ENCODE data around the gene SLC35E3. TPM values are rescaled to one million over a fixed set of nuclear protein-coding genes. Genes with fewer than 3 reads are reported as not detected.
A peak's percentile ranks its signal among the peaks of the same experiment; 100 is the strongest.
"Not testable (repeated sequence)": the region's sequence is repeated elsewhere in the genome, so short reads cannot be mapped to it uniquely, and the experiment has no call there.

Gene SLC35E3
- total RNA-seq, 1 donor from 2014 or later, result 16.5 TPM

DNA sequence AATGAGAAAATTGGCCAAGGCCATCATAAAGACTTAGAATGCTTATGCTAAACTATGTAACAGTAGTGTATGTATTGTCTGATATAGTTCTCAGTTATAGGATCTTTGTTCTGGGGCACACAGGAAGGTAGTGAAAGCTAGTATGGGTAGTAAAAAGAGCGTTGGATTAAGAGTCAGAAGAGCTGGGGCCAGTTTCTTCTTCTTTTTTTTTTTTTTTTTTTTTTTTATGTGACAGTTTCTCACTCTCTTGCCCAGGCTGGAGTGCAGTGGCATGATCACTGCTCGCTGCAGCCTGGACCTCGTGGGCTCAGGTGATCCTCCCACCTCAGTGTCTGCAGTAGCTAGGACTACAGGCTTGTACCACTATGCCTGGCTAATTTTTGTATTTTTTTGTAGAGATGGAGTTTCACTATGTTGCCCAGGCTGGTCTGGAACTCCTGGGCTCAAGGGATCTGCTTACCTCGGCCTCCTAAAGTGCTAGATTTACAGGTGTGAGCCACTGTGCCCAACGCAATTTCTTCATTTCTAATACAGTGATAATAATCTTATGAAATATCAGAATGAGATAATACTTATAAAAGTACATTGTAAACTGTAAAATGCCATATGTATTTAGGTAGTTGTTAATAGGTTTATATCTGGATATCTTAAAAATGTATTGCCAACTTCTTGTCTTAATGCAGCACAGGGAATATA, 69.4 kb downstream of the SLC35E3 start:
- H3K27me3 ChIP-seq (ENCODE audit: low read depth), result no peaks in the 10 kb centered on the region
- H3K36me3 ChIP-seq, result peaks cover 99% of the 10 kb centered on the region
- intact Hi-C loops (cut with DNase I), result no loop called here
- peak overlapping the region; percentile 4 for H3K4me3 ChIP-seq
- TF ChIP-seq, protein P1, sequence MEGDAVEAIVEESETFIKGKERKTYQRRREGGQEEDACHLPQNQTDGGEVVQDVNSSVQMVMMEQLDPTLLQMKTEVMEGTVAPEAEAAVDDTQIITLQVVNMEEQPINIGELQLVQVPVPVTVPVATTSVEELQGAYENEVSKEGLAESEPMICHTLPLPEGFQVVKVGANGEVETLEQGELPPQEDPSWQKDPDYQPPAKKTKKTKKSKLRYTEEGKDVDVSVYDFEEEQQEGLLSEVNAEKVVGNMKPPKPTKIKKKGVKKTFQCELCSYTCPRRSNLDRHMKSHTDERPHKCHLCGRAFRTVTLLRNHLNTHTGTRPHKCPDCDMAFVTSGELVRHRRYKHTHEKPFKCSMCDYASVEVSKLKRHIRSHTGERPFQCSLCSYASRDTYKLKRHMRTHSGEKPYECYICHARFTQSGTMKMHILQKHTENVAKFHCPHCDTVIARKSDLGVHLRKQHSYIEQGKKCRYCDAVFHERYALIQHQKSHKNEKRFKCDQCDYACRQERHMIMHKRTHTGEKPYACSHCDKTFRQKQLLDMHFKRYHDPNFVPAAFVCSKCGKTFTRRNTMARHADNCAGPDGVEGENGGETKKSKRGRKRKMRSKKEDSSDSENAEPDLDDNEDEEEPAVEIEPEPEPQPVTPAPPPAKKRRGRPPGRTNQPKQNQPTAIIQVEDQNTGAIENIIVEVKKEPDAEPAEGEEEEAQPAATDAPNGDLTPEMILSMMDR (IDR thresholded peaks at IDR 0.05), result no peak
- DNase-seq (no peak), ATAC-seq (no peak)
- H3K9me3 ChIP-seq, result no peaks in the 10 kb centered on the region
- H3K4me1 ChIP-seq, result peaks cover 58% of the 10 kb centered on the region
- H3K27ac ChIP-seq, result no peak overlapping the region

DNA sequence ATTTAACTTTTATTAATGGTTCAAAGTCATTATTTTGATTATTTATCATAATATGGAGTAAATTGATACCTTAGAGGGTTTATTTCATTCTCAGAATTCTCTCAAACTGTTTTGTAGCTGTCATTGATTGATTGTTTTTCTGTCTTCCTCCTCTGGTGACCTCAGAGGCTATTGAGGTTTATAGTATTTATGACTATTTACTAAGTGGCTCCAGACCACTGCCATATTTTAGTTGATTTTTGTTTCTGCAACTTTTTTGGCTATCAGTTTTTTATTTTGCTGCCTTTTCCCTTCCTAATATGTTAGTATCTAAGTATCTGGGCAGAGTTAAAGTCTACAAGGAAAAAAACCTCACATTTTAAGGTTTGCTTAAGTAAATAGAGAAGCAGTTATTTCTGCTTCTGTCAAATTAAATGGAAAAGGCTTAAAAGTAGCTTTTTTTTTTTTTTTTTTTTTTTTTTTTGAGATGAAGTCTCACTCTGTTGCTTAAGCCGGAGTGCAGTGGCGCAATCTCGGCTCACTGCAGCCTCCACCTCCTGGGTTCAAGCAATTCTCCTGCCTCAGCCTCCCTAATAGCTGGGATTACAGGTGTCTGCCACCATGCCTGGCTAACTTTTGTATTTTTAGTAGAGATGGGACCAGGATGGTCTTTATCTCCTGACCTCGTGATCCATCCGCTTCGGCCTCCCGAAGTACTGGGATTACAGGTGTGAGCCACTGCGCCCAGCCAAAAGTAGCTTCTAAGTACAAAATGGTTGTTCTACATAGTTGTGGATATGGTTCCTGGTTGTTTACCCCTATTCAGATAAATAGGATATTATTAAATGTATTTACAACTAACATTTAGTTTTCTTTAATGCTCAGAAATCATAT, 70.2 kb downstream of the SLC35E3 start:
- Histone ChIP-seq H3K4me1 (peaks cover 50% of the 10 kb centered on the region), H3K27ac (no peak overlapping the region), H3K4me3 (no peak overlapping the region), H3K9me3 (no peaks in the 10 kb centered on the region), H3K36me3 (peaks cover 99% of the 10 kb centered on the region), H3K27me3 (ENCODE audit: low read depth) (no peaks in the 10 kb centered on the region)
- intact Hi-C loops (cut with DNase I), result no loop called here
- ATAC-seq, result no peak
- DNase-seq, result no peak
- TF ChIP-seq, protein P1 (IDR thresholded peaks at IDR 0.05), result no peak

DNA sequence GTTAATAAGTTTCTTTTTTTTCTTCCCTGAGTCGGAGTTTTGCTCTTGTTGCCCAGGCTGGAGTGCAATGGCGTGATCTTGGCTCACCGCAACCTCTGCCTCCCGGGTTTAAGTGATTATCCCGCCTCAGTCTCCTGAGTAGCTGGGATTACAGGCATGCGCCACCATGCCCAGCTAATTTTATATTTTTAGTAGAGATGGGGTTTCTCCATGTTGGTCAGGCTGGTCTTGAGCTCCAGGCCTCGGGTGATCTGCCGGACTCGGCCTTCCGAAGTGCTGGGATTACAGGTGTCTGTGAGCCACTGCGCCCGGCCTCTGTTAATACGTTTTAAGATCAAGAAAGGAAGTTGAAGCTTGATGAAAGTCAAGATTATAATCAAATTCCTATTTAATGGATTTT, 73.5 kb downstream of the SLC35E3 start:
- ATAC-seq; H3K9me3 ChIP-seq; DNase-seq; intact Hi-C loops (cut with DNase I); H3K4me3 ChIP-seq; H3K27ac ChIP-seq; H3K27me3 ChIP-seq (ENCODE audit: low read depth): not testable (repeated sequence)
- peaks cover 99% of the 10 kb centered on the region for H3K36me3 ChIP-seq
- H3K4me1 ChIP-seq, result peaks cover 20% of the 10 kb centered on the region

DNA sequence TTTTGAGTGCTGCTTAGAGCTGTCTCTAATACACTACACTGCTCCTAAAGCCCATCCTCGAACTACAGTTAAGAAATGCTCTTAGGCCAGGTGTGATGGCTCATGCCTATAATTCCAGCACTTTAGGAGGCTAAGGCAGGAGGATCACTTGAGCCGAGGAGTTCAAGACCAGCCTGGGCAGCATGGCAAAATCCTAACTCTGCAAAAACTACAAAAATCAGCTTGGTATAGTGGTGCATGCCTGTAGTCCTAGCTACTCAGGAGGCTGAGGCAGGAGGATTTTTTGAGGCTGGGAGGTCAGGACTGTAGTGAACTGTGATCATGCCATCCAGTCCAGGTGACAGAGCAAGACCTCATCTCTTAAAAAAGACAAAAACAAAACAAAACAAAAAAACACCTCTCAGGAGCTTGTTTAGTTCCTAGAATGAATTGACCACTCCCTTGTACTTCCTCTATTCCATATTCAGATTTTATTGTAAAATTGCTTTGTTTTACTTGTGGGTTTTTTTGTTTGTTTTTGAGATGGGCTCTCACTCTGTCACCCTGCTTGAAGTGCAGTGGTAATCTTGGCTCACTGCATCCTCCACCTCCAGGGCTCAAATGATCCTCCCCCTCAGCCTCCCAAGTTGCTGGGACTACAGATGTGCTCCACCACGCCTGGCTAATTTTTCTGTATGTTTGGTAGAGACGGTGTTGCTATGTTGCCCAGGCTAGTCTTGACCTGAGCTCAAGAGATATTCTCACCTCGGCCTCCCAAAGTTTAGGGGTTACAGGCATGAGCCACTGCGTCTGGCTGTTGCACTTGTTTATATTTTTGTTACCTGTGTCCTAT, 75.6 kb downstream of the SLC35E3 start:
- Histone ChIP-seq H3K4me1 (no peaks in the 10 kb centered on the region), H3K9me3 (no peaks in the 10 kb centered on the region), H3K27me3 (ENCODE audit: low read depth) (no peaks in the 10 kb centered on the region), H3K36me3 (peaks cover 99% of the 10 kb centered on the region), H3K27ac (no peak overlapping the region), H3K4me3 (no peak overlapping the region)
- peak in 1 of 2 donors; percentile 12 for ATAC-seq
- TF ChIP-seq, protein P1 (IDR thresholded peaks at IDR 0.05), result no peak
- intact Hi-C loops (cut with DNase I), result no loop called here
- no peak for DNase-seq

DNA sequence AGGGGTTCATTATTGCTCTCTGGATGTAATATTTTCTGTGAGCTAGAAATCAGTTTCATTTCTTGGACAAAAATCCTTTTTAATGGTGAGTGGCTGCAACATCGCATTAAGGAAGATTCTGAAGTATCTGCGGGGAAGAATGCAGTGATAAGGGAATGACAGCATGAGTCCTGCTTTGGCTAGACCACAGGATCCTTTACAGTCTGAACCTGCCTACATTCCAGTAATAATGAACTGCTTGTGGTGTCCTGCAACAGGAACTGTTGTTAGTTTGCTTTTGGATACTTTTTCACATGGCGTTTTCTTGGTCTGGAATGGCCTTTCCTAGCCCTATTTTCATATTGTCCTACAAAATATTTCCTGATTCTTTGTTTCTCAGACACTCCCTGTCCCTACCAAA, 77.7 kb downstream of the SLC35E3 start:
- no peak overlapping the region for H3K27ac ChIP-seq
- no peaks in the 10 kb centered on the region for H3K9me3 ChIP-seq
- no peaks in the 10 kb centered on the region for H3K27me3 ChIP-seq (ENCODE audit: low read depth)
- H3K4me3 ChIP-seq, result no peak overlapping the region
- H3K4me1 ChIP-seq, result no peaks in the 10 kb centered on the region
- TF ChIP-seq, protein P1 (IDR thresholded peaks at IDR 0.05), result no peak
- peaks cover 99% of the 10 kb centered on the region for H3K36me3 ChIP-seq
- no peak for ATAC-seq
- DNase-seq, result no peak
- intact Hi-C loops (cut with DNase I), result no loop called here
